ENCODE measurements around the gene CARD8.
"Not testable (repeated sequence)": the region's sequence is repeated elsewhere in the genome, so short reads cannot be mapped to it uniquely, and the experiment has no call there.

The CARD8 gene

GRCh38 chr19:48255376-48256303 is at the start of gene CARD8:
TSS of gene CARD8 (minus strand) at chr19:48255912. CDS start at chr19:48241020, 14,892 bp downstream.
- peak; percentile 89 for DNase-seq

- DNase-seq: no peak
These were observed 48.2 kb upstream of the CARD8 start for GRCh38 chr19:48303866-48304265.

GRCh38 chr19:48303367-48303766 is 47.7 kb upstream of the CARD8 start:
- DNase-seq: no peak

GRCh38 chr19:48302600-48302959 is 46.9 kb upstream of the CARD8 start:
- no peak for DNase-seq

GRCh38 chr19:48301886-48302599 is 46.3 kb upstream of the CARD8 start:
- no peak for DNase-seq

- DNase-seq: no peak
These were observed 42.3 kb upstream of the CARD8 start for GRCh38 chr19:48297975-48298374.

GRCh38 chr19:48296963-48297734 is 41.4 kb upstream of the CARD8 start:
- DNase-seq: no peak

GRCh38 chr19:48295458-48295857 is 39.7 kb upstream of the CARD8 start:
- no peak for DNase-seq

GRCh38 chr19:48292798-48293197 is 37.1 kb upstream of the CARD8 start:
- peak; percentile 88 for DNase-seq

GRCh38 chr19:48291489-48291815 is 35.7 kb upstream of the CARD8 start:
- not testable (repeated sequence) for DNase-seq

GRCh38 chr19:48290771-48291488 is 35.2 kb upstream of the CARD8 start:
- DNase-seq: peak; percentile 82

GRCh38 chr19:48290401-48290770 is 34.7 kb upstream of the CARD8 start:
- peak; percentile 80 for DNase-seq

- no peak for DNase-seq
These were observed 32.0 kb upstream of the CARD8 start for GRCh38 chr19:48287748-48288147.

- peak; percentile 77 for DNase-seq
These were observed 29.2 kb upstream of the CARD8 start for GRCh38 chr19:48284896-48285295.

- DNase-seq: peak; percentile 94
These were observed 28.2 kb upstream of the CARD8 start for GRCh38 chr19:48283908-48284307.

GRCh38 chr19:48279747-48280146 is 24.0 kb upstream of the CARD8 start:
- DNase-seq: no peak

- DNase-seq: no peak
These were observed 19.2 kb upstream of the CARD8 start for GRCh38 chr19:48274938-48275337.

- peak; percentile 45 for DNase-seq
These were observed 18.5 kb upstream of the CARD8 start for GRCh38 chr19:48274173-48274572.

- peak; percentile 54 for DNase-seq
These were observed 15.9 kb upstream of the CARD8 start for GRCh38 chr19:48271531-48272151.

- DNase-seq: not testable (repeated sequence)
These were observed 13.9 kb upstream of the CARD8 start for GRCh38 chr19:48269617-48270026.

- DNase-seq: not testable (repeated sequence)
These were observed 9.6 kb upstream of the CARD8 start for GRCh38 chr19:48265326-48265725.

GRCh38 chr19:48260359-48260714 is 4.6 kb upstream of the CARD8 start:
- DNase-seq: not testable (repeated sequence)

Measured in fibroblast of skin of right biceps (primary cell).